ENCODE data around the gene CABYR.

CABYR gene

GRCh38 chr18:24196764-24197163 is 57.9 kb downstream of the CABYR start:
- Mint-ChIP-seq H3K27ac (no peak overlapping the region), H3K27me3 (no peaks in the 10 kb centered on the region), H3K9me3 (no peaks in the 10 kb centered on the region), H3K36me3 (no peaks in the 10 kb centered on the region), H3K4me3 (no peak overlapping the region), H3K4me1 (no peaks in the 10 kb centered on the region)

- no peaks in the 10 kb centered on the region for H3K9me3 Mint-ChIP-seq
- no peaks in the 10 kb centered on the region for H3K4me1 Mint-ChIP-seq
- H3K36me3 Mint-ChIP-seq, result no peaks in the 10 kb centered on the region
- no peak overlapping the region for H3K4me3 Mint-ChIP-seq
- no peak overlapping the region for H3K27ac Mint-ChIP-seq
- H3K27me3 Mint-ChIP-seq, result no peaks in the 10 kb centered on the region
Observed at GRCh38 chr18:24197412-24197811, 58.5 kb downstream of the CABYR start.

DNA sequence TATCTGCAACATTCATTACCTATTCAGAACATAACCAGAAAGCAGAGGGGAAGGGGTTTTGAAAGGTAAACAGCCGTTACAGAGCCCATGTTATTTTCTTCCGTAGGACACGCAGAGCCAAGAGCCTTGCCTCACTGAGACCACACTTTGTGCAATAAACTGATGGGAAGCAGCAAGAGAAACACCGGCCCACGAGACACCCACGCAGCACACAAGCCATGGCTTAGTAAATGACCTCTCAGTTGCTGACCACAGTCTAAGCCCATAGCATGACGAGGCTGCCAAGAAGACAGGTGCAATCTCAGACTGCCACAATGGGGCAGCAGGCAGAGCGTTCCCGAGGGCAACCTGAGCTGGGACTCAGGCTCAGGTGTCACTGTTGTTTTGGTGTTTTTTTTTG is 59.6 kb downstream of the CABYR start:
- Mint-ChIP-seq H3K4me1 (no peaks in the 10 kb centered on the region), H3K4me3 (no peak overlapping the region), H3K9me3 (no peaks in the 10 kb centered on the region), H3K27ac (no peak overlapping the region), H3K27me3 (no peaks in the 10 kb centered on the region), H3K36me3 (no peaks in the 10 kb centered on the region)

DNA sequence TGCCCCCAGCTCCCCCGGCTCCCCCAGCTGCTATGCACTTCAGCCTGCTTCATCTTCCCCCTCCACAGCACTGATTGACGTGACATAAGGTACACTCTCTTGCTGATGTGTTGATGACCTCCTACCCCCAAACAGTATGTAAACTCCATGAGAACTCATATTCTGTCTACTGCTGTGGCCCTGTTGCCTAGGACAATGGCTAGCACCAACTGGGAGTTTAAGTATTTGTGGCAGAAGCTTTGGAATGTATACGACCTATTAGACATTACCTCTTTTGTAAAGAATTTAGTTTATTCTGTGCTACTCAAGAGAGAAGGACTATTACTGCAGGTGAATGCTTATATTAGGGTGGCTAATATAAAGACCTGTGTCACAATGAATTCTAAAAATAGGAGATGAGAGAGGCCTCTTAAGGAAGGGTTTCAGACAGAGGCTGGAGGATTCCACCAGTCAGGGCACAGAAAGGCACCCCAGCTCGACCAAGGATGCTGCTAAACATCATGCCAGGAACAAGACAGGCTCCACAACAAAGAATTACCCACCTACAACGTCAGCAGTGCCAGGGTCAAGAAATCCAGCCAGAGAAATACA is 60.6 kb downstream of the CABYR start:
- no peaks in the 10 kb centered on the region for H3K36me3 Mint-ChIP-seq
- H3K27ac Mint-ChIP-seq, result no peak overlapping the region
- no peaks in the 10 kb centered on the region for H3K4me1 Mint-ChIP-seq
- H3K27me3 Mint-ChIP-seq, result no peaks in the 10 kb centered on the region
- H3K4me3 Mint-ChIP-seq, result no peak overlapping the region
- H3K9me3 Mint-ChIP-seq, result no peaks in the 10 kb centered on the region

DNA sequence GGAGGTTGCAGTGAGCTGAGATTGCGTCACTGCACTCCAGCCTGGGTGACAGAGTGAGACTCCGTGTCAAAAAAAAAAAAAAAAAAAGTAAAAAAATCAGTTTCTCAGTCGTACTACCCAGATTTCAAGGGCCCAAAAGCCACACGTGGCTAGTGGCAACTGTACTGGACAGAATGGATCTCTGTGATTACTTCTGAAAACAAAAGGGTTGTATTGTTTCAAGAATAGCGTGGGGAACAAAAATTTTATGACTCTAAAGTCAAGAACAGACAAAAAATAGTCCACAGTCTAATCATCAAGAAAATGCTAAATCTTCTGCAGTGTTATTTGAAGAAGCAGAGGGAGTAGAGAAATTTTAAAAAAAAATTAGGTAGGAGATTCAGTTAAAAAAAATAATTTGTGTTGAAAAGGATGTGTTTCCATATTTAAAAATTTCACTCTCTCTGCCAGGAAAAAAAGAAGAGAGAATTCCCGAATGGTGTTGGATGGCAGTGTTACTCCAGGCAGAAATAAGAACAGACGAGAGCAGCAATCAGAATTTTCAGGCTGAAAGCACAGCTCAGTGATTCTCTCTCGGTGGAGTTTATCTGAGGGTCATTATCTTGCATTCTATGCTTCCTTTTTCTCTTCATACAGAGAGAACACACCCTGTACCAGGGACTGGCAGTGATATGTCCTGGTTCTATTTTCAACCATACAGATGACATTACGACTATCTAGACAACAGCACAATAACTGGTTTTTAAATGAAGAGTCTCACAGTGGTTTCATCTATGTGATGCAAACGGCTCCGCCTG is 61.8 kb downstream of the CABYR start:
- Mint-ChIP-seq H3K4me1 (no peaks in the 10 kb centered on the region), H3K36me3 (no peaks in the 10 kb centered on the region), H3K27me3 (no peaks in the 10 kb centered on the region), H3K4me3 (no peak overlapping the region), H3K9me3 (no peaks in the 10 kb centered on the region), H3K27ac (no peak overlapping the region)

GRCh38 chr18:24201699-24202687 is 63.1 kb downstream of the CABYR start:
- H3K27me3 Mint-ChIP-seq, result no peaks in the 10 kb centered on the region
- no peak overlapping the region for H3K4me3 Mint-ChIP-seq
- H3K9me3 Mint-ChIP-seq, result no peaks in the 10 kb centered on the region
- no peak overlapping the region for H3K27ac Mint-ChIP-seq
- H3K36me3 Mint-ChIP-seq, result no peaks in the 10 kb centered on the region
- no peaks in the 10 kb centered on the region for H3K4me1 Mint-ChIP-seq

DNA sequence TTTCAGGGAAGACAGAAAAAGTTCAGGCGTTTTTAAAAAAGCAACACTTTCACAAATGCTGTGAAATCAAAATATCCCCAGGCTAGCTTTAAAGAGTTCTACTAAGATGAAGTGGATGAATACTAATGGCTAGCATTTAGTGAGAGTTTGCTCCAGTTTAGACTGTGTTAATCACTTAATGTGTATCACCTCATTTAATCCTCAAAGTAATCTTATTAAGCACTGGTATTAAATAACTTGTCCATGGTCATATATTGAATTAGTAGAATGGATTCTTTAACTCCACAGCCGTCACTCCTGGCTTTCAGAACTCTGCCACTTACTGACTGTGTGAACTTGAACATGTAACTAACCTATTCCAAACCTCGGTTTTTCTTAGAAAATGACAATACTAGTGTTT is 66.0 kb downstream of the CABYR start:
- H3K4me3 Mint-ChIP-seq, result no peak overlapping the region
- H3K36me3 Mint-ChIP-seq, result no peaks in the 10 kb centered on the region
- H3K9me3 Mint-ChIP-seq, result no peaks in the 10 kb centered on the region
- no peaks in the 10 kb centered on the region for H3K4me1 Mint-ChIP-seq
- H3K27me3 Mint-ChIP-seq, result peaks cover 2% of the 10 kb centered on the region
- H3K27ac Mint-ChIP-seq, result no peak overlapping the region

- Mint-ChIP-seq H3K9me3 (no peaks in the 10 kb centered on the region), H3K27ac (no peak overlapping the region), H3K4me3 (no peak overlapping the region), H3K4me1 (no peaks in the 10 kb centered on the region), H3K36me3 (no peaks in the 10 kb centered on the region), H3K27me3 (peaks cover 2% of the 10 kb centered on the region)
Observed at GRCh38 chr18:24208270-24209035, 69.6 kb downstream of the CABYR start.

GRCh38 chr18:24209558-24209957 is 70.7 kb downstream of the CABYR start:
- no peak overlapping the region for H3K27ac Mint-ChIP-seq
- no peaks in the 10 kb centered on the region for H3K9me3 Mint-ChIP-seq
- no peaks in the 10 kb centered on the region for H3K4me1 Mint-ChIP-seq
- H3K36me3 Mint-ChIP-seq, result no peaks in the 10 kb centered on the region
- no peak overlapping the region for H3K4me3 Mint-ChIP-seq
- H3K27me3 Mint-ChIP-seq, result peaks cover 2% of the 10 kb centered on the region
